Inferior parietal cortex (tissue), 1 donor: Measurements from ENCODE around the gene HOXD3.
A peak's percentile ranks its signal among the peaks of the same experiment; 100 is the strongest.

Experiments
- DNase-seq: peaks from one replicate; pipeline ENCODE4 v3.0.0-alpha.2; 2016; ENCODE audit errors: extremely low spot score

HOXD3 gene

GRCh38 chr2:176132205-176133171 is 24.6 kb upstream of the HOXD3 start:
- DNase-seq: no peak

GRCh38 chr2:176133389-176133788 is 23.7 kb upstream of the HOXD3 start:
- no peak for DNase-seq

- DNase-seq: no peak
These were observed 23.1 kb upstream of the HOXD3 start for GRCh38 chr2:176134035-176134434.

- no peak for DNase-seq
These were observed 22.1 kb upstream of the HOXD3 start for GRCh38 chr2:176135035-176135440.

- DNase-seq: no peak
These were observed 20.5 kb upstream of the HOXD3 start for GRCh38 chr2:176136374-176137251.

- DNase-seq: no peak
These were observed 19.9 kb upstream of the HOXD3 start for GRCh38 chr2:176137252-176137580.

- no peak for DNase-seq
These were observed 19.2 kb upstream of the HOXD3 start for GRCh38 chr2:176137906-176138305.

- no peak for DNase-seq
These were observed 18.6 kb upstream of the HOXD3 start for GRCh38 chr2:176138526-176138922.

GRCh38 chr2:176138923-176139660 is 18.0 kb upstream of the HOXD3 start:
- no peak for DNase-seq

GRCh38 chr2:176139661-176140512 is 17.2 kb upstream of the HOXD3 start:
- DNase-seq: no peak

GRCh38 chr2:176140513-176141317 is 16.4 kb upstream of the HOXD3 start:
- peak; percentile 74 for DNase-seq

- DNase-seq: no peak
These were observed 14.8 kb upstream of the HOXD3 start for GRCh38 chr2:176142281-176142680.

- no peak for DNase-seq
These were observed 11.8 kb upstream of the HOXD3 start for GRCh38 chr2:176145085-176145969.

GRCh38 chr2:176146101-176146500 is 11.0 kb upstream of the HOXD3 start:
- DNase-seq: no peak

- no peak for DNase-seq
These were observed 10.5 kb upstream of the HOXD3 start for GRCh38 chr2:176146645-176147044.

- DNase-seq: no peak
These were observed 9.8 kb upstream of the HOXD3 start for GRCh38 chr2:176147210-176147799.

GRCh38 chr2:176147800-176148496 is 9.2 kb upstream of the HOXD3 start:
- no peak for DNase-seq

GRCh38 chr2:176148751-176149421 is 8.2 kb upstream of the HOXD3 start:
- no peak for DNase-seq
